COR-L47 (cell line): Measurements from ENCODE around the gene SLC4A3.

Experiments
- DNase-seq: peaks from one replicate; lab custom pipeline; 2025; lab: John Stamatoyannopoulos, UW

SLC4A3 gene

GRCh38 chr2:219627103-219628100 is at the start of gene SLC4A3:
SLC4A3 (plus strand) TSS chr2:219627630; CDS start chr2:219627993, 363 bp downstream.
- no peak for DNase-seq

DNA sequence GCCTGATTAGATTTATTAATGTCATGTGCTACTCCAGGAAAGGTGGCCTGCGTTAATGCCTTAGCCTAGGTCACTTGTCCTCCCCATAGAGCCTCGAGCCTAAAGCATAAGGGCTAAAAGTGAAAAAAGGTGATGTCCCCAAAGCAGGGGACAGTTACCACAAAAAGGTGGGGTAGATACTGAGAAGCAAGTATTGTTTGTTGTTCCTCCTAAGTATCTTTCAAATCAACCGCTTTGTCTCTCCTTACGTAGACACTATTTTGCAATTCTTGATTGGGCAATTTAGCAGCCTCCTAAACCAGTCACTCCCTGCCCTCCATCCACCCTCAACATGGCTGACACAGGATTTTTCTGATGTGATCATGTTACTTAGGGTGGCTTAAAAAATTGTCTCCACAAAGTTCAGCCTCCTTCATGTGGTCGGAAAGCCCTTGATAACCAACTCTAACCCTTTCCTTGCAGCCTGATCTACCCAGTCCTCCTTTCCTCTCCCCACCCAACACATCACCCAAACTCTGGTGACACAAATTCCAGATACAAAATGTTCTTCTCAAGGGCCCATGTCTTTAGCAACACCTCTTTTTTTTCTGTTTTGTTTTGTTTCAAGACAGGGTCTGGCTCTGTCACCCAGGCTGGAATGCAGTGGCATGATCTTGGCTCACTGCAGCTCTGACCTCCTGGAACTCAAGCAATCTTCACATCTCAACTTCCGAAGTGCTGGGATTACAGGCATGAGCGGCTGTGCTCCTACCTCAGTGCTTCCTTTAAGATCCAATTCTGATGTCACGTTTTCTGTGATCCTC is 48.4 kb upstream of the SLC4A3 start:
- DNase-seq, result no peak

DNA sequence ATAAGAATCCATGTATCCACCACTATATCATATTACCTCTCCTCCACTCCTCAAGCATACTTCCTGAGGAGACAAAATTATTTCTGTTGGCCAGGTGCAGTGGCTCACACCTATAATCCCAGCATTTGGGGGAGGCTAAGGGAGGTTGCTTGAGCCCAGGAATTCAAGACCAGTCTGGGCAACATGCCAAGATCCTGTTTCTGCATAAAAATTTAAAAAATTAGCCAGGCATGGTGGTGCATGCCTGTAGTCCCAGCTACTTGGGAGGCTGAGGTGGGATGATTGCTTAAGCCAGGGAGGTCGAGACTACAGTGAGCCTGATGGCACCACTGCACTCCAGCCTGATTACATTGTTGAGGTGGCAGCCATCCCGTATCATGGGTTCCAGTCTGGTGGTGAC is 46.1 kb upstream of the SLC4A3 start:
- DNase-seq, result no peak

DNA sequence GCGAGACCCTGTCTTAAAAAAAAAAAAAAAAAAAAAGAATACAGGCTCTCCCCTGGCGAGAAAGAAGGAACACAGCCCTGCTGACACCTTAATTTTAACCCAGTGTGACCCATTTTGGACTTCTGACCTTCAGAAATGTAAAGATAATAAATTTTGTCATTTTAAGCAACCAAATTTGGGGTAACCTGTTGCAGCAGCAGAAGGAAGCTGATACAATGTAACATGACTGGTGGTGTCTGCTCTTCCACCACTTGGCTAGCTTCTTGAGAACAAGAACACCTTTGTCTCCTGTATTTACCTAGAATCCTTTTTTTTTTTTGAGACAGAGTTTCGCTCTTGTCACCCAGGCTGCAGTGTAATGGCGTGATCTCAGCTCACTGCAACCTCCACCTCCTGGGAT is 36.3 kb upstream of the SLC4A3 start:
- DNase-seq, result no peak

GRCh38 chr2:219592736-219593135 is 34.7 kb upstream of the SLC4A3 start:
- no peak for DNase-seq

DNA sequence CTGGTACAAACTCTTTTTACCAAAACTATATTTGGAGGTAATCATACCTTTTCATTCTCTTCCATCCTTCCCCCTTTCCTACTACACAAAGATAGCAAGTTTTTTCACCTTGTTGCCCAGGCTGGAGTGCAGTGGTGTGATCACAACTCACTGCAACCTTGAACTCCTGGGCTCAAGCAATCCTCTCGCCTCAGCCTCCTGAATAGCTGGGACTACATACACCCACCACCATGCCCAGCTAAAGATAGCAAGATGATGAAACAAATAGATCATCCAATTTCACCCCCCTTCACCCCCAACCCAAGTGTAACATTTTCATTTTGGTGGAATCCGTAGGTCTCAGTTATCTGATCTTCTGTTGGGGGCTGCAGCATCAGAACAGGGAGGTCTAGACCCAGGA is 34.3 kb upstream of the SLC4A3 start:
- DNase-seq, result no peak

GRCh38 chr2:219595256-219595655 is 32.2 kb upstream of the SLC4A3 start:
- no peak for DNase-seq

DNA sequence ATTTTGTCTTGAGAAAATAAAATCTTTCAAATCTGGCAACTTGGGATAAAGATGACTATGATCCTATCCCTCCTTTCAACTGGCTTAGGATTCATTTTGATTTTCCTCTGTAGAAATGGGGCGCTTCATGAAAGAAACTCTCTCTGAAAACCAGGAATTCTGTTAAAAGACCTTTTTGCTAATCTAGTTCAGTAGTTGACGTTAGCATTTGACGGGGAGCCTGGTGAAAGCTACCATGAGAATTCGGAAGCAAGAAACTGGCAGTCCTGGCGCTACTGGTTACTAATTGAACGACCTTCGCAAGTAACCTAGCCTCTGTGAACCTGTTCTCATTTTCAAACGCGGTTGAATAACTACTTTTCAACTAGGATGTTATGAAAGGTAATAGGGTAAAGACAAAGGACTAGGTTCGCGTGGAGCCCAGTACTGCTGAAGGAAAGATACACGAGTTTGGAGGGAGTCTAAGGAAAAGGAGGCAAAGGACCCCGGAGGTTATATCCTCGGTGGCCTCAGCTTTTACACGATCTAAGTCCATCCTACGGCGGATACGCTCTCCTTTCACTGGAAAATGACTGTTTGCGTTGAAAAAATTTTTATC is 30.4 kb upstream of the SLC4A3 start:
- DNase-seq, result no peak

- peak; percentile 97 for DNase-seq
Measured at GRCh38 chr2:219597552-219598307, 29.7 kb upstream of the SLC4A3 start, which contains the start of gene STK11IP. STK11IP (plus strand) TSS chr2:219597857; CDS start chr2:219598120, 263 bp downstream.

DNA sequence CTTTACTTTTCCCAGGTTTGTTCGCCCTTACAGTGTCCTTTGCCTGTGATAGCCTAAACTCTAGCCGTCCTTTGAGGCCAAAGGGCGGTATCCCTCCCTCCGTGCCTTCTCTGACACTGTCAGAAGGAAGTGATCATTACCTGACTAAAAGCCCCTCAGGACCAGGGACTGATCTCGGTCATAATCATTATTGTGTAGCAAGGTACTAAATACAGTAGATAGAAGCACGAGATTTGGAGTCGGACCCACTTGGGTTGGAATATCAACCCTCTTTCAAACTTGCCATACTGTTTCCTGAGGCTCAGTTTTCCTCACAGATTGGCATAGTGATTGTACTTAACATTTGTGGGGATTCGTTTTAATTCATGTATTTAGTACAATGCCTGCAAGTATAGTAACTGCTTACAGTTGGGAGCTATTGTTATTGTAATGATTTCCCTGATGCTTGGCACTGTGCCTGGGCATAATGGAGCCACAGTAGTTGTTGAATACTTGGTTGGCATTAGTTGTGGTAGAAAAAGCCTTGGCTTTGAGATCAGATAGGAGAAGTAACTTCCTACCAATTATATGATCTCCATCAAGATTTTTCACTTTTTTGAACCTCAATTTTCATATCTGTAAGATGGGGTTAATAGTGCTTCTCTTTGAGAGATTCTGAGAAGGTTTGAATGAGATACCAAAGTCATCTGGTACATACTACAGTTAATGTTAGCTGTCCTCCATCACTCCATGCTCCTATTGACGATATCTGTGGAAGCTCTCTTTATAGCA is 28.9 kb upstream of the SLC4A3 start:
- peak; percentile 36 for DNase-seq

DNA sequence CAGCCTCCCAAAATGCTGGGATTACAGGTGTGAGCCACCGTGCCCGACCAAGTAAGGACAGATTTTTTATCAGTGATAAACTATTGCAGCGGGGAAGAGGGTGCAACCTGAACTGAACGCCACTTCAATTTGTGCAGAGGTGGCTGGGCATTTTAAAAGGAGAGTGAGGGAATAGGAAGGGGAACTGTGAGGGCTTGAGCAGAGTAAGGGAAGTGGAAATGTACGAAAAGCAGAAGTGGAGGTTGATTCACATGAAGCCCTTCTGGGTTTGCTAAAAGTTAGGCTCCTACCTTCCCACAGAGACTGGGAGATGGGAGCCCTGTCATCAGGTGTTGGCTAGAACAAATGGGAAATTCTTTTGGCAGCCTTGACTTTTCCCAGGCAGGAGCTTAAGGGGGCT is 23.7 kb upstream of the SLC4A3 start:
- DNase-seq, result no peak

GRCh38 chr2:219605607-219605954 is 21.8 kb upstream of the SLC4A3 start:
- no peak for DNase-seq

- DNase-seq, result no peak
Measured at GRCh38 chr2:219607931-219608330, 19.5 kb upstream of the SLC4A3 start.

DNA sequence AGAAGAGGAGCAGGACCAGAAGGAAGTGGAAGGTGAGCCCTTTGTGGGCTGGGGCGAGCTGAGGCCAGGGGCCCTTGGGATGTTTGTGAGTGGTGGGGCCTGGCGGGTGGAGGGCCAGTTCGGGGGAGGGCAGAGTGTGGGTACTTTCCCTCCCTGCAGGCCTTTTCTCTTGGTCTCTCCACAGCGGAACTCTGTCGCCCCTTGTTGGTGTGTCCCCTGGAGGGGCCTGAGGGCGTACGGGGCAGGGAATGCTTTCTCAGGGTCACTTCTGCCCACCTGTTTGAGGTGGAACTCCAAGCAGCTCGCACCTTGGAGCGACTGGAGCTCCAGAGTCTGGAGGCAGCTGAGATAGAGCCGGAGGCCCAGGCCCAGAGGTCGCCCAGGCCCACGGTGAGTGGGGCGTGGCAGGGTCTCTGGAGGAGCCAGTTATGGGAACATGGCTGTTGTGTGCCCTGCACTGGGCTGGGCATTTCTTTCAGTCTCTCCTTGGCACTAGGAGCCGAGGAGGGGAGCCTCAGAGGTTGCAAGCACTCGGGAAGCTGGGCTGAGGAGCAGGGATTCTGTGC is 18.9 kb upstream of the SLC4A3 start:
- DNase-seq, result no peak

DNA sequence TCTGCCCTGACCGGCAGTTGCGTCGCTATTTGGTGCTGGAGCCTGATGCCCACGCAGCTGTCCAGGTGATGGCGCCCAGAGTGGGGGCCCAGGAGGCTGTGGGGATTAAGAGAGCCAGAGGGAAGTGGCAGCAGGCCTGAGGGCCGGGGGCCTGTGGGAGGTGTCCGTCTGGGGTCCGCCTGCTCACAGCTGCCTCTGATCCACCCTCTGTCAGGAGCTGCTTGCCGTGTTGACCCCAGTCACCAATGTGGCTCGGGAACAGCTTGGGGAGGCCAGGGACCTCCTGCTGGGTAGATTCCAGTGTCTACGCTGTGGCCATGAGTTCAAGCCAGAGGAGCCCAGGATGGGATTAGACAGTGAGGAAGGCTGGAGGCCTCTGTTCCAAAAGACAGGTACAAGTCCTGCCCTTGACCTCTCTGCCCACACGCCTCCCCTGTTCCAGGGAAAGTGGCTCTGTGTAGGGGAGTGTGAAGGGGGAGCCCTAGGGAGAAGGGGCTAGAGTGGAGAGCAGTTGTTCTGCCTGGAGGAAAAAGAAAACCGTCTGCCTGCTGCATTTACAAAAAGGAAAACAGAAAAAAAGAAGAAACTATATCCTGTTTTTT is 18.2 kb upstream of the SLC4A3 start:
- no peak for DNase-seq

DNA sequence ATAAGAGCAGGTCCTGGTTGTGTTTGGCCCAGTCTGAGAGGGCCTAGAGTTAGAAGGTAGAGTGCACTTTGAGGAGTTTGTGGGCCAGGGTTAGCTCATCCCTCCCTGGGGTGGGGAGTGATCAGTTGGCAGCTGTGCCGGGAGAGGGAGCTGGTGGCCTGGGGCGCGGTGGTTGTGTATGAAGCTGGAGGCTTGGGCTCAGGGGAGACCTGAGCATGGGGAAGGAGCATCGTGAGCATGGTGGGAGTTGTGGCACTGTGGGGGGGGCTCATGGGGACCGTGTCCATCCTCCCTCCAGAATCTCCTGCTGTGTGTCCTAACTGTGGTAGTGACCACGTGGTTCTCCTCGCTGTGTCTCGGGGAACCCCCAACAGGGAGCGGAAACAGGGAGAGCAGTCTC is 16.1 kb upstream of the SLC4A3 start:
- DNase-seq, result no peak

GRCh38 chr2:219611866-219612576 is 15.4 kb upstream of the SLC4A3 start:
- DNase-seq, result peak; percentile 6

GRCh38 chr2:219612577-219613286 is 14.7 kb upstream of the SLC4A3 start:
- DNase-seq, result no peak
